H1 (cell line): ENCODE measurements around the gene TFCP2. TPM values are rescaled to one million over a fixed set of nuclear protein-coding genes. Genes with fewer than 3 reads are reported as not detected.

Source experiments
- CBX5 ChIP-seq: fragments of 300-800, 300-1000 bp; sonication (generic); IDR thresholded peaks from 2 replicates; pipeline ENCODE4 v1.7.1; 2016; ENCODE audit warnings: antibody characterized with exemption, low read length, low read depth
- CBX8 ChIP-seq: fragments of 300-800, 300-1000 bp; sonication (generic); IDR thresholded peaks from 2 replicates; pipeline ENCODE4 v1.7.1; 2016; ENCODE audit warnings: low read depth, low read length, borderline replicate concordance
- CEBPB ChIP-seq: IDR thresholded peaks from 2 replicates; pipeline ENCODE4 v1.6.1; 2012; ENCODE audit warnings: low read depth, low read length
- CHD1 ChIP-seq: IDR thresholded peaks from 2 replicates; pipeline ENCODE4 v1.6.1; 2012; ENCODE audit warnings: low read depth, low read length, improper control_type of control experiment
- CTBP2 ChIP-seq: IDR thresholded peaks from 2 replicates; pipeline ENCODE4 v1.7.0; 2011; ENCODE audit warnings: borderline replicate concordance, mild to moderate bottlenecking, moderate library complexity, mixed read lengths, low read length; ENCODE audit not compliant: insufficient read depth, insufficient read length
- HDAC6 ChIP-seq: IDR thresholded peaks from one replicate; pipeline ENCODE4 v1.7.1; 2012; ENCODE audit warnings: low read depth, mild to moderate bottlenecking, inconsistent platforms, low read length, moderate library complexity
- RNF2 ChIP-seq: fragments of 200-900, 300-1000 bp; sonication (generic); IDR thresholded peaks from 2 replicates; pipeline ENCODE4 v1.7.1; 2016; ENCODE audit warnings: borderline replicate concordance, low read depth, mild to moderate bottlenecking, antibody characterized with exemption, low read length; ENCODE audit not compliant: poor library complexity, severe bottlenecking; ENCODE audit errors: missing control alignments
- TCF12 ChIP-seq: IDR thresholded peaks from 2 replicates; pipeline ENCODE4 v1.6.1; 2011; ENCODE audit warnings: low read depth, mild to moderate bottlenecking, low read length
- YY1 ChIP-seq: IDR thresholded peaks from 2 replicates; pipeline ENCODE4 v1.6.1; 2011; ENCODE audit warnings: low read depth, mild to moderate bottlenecking, low read length
- ZNF274 ChIP-seq: IDR thresholded peaks from 2 replicates; pipeline ENCODE4 v1.7.0; 2012; ENCODE audit warnings: low read length, borderline replicate concordance; ENCODE audit errors: extremely low read depth
- polyA plus RNA-seq, 7 experiments: library from polyadenylated mRNA; depleted of rRNA in 3 of 7; stranded (reverse) in 5 of 7; unstranded in 2 of 7; fragments of >200 nt in 5 of 7; fragments of 200-250 nt in 2 of 7; gene quantifications; 1 replicate in 5 of 7; 2 replicates in 1 of 7; 4 replicates in 1 of 7; pipeline versions ENCODE4 v1.2.1 to v1.2.3, GENCODE V29; 2011 to 2013; ENCODE audit warnings: missing spikeins in 2 of 7, mixed read lengths in 2 of 7
- total RNA-seq: library from RNA; stranded (reverse); fragmentation: NEBNext Ultra II Directional; extraction: Animal tissue kit (Norgen Biotek cat#: 25700); gene quantifications from 2 replicates; pipeline ENCODE4 v1.2.1, GENCODE V29; 2021
- TF ChIP-seq, protein P1 (sequence below): fragments of 300-600 bp; sonication (generic); IDR thresholded peaks from 2 replicates; pipeline ENCODE4 v1.7.1; 2012; ENCODE audit warnings: low read length, moderate library complexity, mild to moderate bottlenecking, inconsistent platforms; ENCODE audit not compliant: insufficient replicate concordance

The TFCP2 gene
- total and polyA plus RNA-seq, 2 of the 8 experiments (the other 6 are each of a cell fraction or from before 2014, with no cell fraction given): 19.8 to 49.2 TPM

DNA sequence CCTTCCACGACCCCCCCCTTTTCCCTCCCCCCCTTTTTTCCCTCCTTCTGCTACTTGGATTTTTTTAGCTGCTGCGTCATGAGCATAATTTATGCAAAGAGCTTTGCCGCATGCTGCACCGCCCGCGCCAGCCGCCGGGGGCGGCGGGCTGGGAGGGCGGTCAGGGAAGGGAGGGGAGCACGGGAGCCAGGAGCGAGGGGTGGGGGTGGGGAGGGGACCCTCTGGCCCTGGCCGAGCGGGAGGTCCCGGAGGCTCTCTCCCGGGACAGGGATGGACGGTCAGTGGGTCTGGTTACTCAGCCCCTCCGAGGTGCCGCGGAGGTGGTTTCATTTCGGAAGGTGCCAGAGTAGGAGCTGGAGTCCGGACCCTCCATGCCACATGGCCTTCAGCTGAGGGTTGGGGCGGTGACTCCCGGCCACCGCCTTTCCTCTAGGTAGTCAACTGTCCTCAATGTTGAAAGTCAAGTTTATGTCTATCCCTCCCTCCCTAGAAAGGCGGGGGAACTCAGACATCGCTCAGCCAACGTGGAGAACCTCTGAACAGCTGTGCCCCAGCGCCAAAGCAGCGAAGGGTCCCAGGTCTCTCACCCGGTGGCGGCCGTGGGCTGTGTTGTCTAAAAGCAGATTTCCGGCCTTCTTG, 45.2 kb upstream of the TFCP2 start, which contains the start of gene POU6F1 (continued):
- 0 out of 2 replicates have a peak, but pooled peaks have one; percentile 4 for TF ChIP-seq YY1
- TF ChIP-seq ZNF274: no peak
- no peak for TF ChIP-seq TCF12
- no peak; the same call in 1 of the 2 replicates for TF ChIP-seq CHD1
- TF ChIP-seq CBX8: no peak
- no peak for TF ChIP-seq CTBP2
- no peak for TF ChIP-seq CEBPB
- TF ChIP-seq, protein P1, sequence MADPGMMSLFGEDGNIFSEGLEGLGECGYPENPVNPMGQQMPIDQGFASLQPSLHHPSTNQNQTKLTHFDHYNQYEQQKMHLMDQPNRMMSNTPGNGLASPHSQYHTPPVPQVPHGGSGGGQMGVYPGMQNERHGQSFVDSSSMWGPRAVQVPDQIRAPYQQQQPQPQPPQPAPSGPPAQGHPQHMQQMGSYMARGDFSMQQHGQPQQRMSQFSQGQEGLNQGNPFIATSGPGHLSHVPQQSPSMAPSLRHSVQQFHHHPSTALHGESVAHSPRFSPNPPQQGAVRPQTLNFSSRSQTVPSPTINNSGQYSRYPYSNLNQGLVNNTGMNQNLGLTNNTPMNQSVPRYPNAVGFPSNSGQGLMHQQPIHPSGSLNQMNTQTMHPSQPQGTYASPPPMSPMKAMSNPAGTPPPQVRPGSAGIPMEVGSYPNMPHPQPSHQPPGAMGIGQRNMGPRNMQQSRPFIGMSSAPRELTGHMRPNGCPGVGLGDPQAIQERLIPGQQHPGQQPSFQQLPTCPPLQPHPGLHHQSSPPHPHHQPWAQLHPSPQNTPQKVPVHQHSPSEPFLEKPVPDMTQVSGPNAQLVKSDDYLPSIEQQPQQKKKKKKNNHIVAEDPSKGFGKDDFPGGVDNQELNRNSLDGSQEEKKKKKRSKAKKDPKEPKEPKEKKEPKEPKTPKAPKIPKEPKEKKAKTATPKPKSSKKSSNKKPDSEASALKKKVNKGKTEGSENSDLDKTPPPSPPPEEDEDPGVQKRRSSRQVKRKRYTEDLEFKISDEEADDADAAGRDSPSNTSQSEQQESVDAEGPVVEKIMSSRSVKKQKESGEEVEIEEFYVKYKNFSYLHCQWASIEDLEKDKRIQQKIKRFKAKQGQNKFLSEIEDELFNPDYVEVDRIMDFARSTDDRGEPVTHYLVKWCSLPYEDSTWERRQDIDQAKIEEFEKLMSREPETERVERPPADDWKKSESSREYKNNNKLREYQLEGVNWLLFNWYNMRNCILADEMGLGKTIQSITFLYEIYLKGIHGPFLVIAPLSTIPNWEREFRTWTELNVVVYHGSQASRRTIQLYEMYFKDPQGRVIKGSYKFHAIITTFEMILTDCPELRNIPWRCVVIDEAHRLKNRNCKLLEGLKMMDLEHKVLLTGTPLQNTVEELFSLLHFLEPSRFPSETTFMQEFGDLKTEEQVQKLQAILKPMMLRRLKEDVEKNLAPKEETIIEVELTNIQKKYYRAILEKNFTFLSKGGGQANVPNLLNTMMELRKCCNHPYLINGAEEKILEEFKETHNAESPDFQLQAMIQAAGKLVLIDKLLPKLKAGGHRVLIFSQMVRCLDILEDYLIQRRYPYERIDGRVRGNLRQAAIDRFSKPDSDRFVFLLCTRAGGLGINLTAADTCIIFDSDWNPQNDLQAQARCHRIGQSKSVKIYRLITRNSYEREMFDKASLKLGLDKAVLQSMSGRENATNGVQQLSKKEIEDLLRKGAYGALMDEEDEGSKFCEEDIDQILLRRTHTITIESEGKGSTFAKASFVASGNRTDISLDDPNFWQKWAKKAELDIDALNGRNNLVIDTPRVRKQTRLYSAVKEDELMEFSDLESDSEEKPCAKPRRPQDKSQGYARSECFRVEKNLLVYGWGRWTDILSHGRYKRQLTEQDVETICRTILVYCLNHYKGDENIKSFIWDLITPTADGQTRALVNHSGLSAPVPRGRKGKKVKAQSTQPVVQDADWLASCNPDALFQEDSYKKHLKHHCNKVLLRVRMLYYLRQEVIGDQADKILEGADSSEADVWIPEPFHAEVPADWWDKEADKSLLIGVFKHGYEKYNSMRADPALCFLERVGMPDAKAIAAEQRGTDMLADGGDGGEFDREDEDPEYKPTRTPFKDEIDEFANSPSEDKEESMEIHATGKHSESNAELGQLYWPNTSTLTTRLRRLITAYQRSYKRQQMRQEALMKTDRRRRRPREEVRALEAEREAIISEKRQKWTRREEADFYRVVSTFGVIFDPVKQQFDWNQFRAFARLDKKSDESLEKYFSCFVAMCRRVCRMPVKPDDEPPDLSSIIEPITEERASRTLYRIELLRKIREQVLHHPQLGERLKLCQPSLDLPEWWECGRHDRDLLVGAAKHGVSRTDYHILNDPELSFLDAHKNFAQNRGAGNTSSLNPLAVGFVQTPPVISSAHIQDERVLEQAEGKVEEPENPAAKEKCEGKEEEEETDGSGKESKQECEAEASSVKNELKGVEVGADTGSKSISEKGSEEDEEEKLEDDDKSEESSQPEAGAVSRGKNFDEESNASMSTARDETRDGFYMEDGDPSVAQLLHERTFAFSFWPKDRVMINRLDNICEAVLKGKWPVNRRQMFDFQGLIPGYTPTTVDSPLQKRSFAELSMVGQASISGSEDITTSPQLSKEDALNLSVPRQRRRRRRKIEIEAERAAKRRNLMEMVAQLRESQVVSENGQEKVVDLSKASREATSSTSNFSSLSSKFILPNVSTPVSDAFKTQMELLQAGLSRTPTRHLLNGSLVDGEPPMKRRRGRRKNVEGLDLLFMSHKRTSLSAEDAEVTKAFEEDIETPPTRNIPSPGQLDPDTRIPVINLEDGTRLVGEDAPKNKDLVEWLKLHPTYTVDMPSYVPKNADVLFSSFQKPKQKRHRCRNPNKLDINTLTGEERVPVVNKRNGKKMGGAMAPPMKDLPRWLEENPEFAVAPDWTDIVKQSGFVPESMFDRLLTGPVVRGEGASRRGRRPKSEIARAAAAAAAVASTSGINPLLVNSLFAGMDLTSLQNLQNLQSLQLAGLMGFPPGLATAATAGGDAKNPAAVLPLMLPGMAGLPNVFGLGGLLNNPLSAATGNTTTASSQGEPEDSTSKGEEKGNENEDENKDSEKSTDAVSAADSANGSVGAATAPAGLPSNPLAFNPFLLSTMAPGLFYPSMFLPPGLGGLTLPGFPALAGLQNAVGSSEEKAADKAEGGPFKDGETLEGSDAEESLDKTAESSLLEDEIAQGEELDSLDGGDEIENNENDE: no peak
- TF ChIP-seq HDAC6: no peak
- TF ChIP-seq RNF2: no peak
- TF ChIP-seq CBX5: no peak
